Right renal cortex interstitium (tissue), 3 donors: Measurements from ENCODE around the gene SP140L. TPM values are rescaled to one million over a fixed set of nuclear protein-coding genes. Genes with fewer than 3 reads are reported as not detected.
"Not testable (repeated sequence)": the region's sequence is repeated elsewhere in the genome, so short reads cannot be mapped to it uniquely, and the experiment has no call there.

Source experiments
- DNase-seq, 3 donors: peaks; one replicate each; pipeline ENCODE4 v3.0.0-alpha.2; 2013; ENCODE audit warnings: low read depth in 3 of 3, low spot score in 2 of 3
- polyA plus RNA-seq, 3 donors: library from polyadenylated mRNA; unstranded; fragments of 120-200 nt; gene quantifications; one replicate each; pipeline ENCODE4 v1.2.1, GENCODE V29; 2013; ENCODE audit not compliant: insufficient read length in 3 of 3

The SP140L gene
- polyA plus RNA-seq, 3 donors, result 8.1 to 10.4 (median 8.5) TPM

GRCh38 chr2:230416061-230416721 is 89.2 kb downstream of the SP140L start, which contains the start of gene SP100:
Gene SP100, plus strand, starts transcription at chr2:230416201. Its CDS starts 96 bp downstream, at chr2:230416297.
- no peak for DNase-seq

- no peak for DNase-seq
Observed at GRCh38 chr2:230417436-230417835, 90.4 kb downstream of the SP140L start.

DNA sequence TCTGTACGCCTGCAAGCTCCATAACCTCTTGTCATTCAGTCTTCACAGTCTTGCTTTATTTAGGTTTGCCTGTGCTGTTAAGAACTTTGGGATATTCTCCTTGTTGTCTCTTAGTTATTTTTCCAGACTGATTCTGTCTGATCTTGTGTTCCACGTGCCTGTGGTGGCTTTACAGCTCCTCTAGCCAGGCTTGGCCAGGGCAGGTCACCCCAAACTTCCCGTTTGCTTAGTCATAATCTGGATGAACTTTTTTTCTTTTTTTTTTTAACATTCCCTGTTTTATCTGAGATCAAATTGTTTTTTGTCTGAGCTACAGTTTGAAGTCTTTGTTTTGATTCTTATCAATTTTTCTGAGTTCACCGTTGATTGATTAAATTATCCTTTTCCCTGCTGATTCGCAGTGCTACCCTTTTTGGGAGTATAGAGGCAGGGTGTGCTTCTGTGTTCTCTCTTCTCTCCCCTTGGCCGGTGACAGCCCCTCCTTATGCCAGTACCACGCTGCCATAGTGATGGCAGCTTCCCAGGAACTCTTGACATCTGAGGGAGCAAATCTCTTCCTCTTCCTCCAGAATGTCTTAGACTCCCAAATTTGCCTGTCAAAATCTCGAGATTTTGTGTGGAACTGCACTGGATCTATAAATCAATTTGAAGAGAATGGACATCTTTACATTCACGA is 91.5 kb downstream of the SP140L start:
- no peak for DNase-seq

DNA sequence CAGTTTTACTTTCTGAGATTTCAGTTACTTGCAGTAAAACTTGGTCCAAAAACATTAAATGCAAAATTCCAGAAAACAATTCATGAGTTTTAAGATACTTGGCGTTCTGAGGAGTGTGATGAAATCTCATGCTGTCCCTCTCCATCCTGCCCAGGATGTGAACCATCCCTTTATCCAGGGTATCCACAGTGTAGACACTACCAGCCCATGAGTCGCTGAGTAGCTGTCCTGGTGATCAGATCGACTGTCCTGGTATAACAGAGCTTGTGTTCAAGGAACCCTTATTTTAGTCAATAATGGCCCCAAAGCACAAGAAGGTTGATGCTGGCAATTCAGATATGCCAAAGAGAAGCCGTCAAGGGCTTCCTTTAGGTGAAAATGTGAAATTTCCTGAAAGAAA is 92.2 kb downstream of the SP140L start:
- no peak for DNase-seq

- no peak for DNase-seq
Observed at GRCh38 chr2:230422149-230422548, 95.2 kb downstream of the SP140L start.

GRCh38 chr2:230423851-230424458 is 97.0 kb downstream of the SP140L start:
- DNase-seq, result no peak

DNA sequence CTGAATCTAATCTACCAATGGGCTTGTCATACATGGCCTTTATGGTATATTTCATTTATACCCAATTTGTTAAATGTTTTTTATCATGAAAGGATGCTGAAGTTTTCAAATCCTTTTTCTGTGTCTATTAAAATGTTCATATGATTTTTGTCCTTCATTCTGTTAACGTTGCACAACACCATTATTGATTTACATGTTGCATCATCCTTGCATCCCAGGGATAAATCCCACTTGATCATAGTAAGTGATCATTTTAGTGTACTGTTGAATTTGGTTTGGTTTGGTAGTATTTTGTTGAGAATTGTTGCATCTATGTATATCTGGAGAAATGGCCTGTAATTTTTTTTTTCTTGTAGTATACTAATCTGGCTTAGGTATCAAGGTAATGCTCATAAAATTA is 98.4 kb downstream of the SP140L start:
- no peak for DNase-seq

DNA sequence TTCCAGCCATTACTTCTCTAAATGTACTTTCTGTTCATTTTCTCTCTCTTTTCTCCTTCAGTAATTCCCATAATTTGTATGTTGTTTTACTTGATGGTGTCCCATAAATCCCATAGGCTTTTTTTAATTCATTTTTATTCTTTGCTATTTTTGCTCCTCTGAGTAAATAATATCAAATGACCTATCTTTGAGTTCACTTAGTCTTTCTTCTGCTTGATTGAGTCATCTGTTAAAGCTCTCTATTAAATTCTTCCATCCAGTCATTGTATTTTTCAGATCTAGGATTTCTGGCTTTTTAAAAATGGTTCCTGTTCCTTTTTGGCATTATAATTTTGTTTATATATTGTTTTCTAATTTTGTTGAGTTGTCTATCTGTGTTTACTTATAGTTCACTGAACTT is 102.5 kb downstream of the SP140L start:
- DNase-seq, result no peak

DNA sequence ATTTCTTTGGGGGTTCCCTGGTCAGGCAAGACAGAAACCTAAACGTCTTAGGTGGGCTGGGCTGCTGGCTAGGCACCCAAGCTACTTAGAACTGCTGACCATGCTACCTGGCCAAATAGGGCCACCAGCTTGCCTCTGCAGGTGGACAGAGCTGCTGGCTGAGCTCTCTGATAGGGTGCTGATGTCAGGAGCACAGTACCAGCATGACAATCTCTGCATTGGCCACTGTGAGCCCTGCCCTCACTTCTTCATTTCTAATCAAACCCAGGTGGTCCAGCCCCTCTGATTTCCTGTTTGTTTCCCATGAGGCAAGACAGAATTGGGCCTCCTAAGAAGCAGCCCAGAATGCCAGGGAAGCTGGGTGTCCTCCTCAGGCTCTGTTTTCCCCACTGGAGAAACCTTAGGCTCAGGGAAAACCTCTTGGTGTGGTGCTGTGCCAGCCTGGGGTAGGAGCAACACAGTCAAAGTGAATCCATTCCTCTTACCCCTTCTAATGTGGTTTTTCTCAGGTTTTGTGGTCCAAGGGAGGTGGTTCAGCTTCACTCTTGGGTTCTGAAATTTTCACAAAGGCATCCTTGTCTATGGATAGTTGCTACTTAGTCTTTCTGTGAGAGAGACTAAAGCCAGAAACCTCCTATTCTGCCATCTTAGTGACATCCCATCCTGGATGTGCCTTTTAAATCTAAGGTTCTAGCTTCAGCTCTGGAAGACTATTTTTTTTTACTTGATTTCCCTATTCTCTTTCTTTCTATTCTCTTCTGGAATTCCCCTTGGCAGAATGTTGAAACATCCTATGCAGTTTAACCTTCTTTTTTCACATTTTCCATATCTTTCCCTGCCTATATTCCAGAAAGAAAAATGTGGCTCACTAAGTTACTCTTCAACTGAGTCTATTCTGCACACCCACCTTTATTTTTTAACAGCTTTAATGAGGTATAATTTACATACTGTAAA is 104.2 kb downstream of the SP140L start:
- DNase-seq, result no peak

DNA sequence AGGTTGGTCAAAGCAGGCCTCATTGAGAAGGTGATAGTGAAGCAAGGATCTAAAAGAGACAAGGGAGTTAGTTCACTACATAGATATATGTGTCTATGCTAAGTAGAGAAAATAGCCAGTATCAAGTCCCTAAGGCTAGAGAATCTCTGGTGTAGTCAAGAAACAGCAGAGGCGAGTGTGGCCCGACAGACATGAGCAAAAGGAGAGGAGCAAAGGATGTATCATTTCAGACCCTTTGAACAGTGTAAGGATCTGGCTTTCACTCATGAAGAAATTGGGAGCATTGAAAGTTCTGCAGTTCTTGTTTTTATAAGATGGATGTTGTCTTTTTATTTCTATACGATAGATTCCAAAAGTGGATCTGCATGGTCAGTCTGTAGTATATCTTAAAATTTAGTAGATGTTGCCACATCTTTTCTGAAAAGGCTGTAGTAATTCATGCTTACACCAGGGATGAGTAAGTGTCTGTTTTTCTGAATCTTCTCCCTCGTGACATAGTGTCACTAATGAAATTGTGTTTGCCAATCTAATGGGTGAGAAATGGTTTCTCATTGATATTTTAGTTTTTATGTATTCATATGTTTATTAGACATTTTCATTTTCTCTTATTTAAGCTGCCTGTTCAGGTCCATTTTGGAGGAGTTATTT is 107.8 kb downstream of the SP140L start:
- DNase-seq, result no peak

DNA sequence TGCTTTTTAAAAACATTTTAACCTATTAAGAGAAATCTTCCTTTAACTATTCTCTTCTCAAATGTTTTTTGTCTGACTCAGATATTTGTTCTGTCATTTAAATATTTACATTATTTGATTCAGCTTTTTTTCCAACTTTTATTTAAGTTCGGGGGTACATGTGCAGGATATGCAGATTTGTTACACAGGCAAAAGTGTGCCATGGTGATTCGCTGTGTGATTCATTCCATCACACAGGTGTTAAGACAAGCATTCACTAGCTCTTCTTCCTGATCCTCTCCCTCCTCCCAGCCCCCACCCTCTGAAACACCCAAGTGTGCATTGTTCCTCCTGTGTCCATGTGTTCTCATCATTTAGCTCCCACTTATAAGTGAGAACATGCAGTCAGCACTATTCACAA is 108.4 kb downstream of the SP140L start:
- no peak for DNase-seq

GRCh38 chr2:230439121-230439520 is 112.1 kb downstream of the SP140L start:
- DNase-seq, result not testable (repeated sequence)

DNA sequence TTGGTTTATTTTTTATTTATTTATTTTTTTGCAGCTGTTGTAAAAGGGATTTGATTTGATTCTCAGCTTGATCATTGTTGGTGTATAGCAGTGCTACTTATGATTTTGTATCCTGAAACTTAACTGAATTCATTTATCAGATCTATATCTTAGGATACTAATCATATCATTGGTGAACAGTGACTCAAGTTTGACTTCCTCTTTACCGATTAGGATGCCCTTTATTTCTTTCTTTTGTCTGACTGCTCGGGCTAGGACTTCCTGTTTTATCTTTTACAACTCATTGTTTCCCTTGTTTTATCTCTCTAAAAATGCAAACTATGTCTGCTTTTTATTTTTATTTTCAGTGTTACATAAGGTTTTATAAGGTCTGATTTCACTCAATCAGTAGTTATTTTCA is 112.6 kb downstream of the SP140L start:
- DNase-seq, result no peak

DNA sequence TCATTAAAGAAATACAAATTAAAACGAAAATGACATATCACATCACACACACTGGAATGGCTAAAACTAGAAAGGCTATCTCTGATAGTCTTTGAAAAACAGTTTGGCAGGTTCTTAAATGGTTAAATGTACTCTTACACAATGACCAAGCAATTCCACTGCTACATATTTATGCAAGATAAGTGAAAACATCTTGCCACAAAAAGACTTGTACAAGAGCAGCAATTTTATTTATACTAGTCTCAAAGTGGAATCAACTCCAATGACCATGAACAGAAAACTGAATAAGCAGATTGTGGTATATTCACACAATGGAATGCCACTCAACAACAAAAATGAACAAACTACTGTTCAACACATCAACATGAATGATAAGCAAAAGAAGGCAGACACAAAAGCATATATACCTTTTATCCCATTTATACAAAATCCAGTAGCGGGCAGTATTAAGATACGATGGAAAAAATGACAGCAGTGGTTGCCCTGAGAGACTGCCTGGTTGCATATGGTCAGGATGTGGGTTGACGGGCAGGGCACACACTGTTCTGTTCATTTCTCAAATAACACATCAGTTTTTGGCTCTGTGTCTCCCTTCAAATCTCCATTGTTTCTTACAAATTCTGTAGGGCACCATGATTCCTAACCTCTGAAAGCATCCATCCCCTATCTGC is 114.4 kb downstream of the SP140L start:
- DNase-seq, result no peak

- DNase-seq, result no peak
Observed at GRCh38 chr2:230443541-230443940, 116.5 kb downstream of the SP140L start.

DNA sequence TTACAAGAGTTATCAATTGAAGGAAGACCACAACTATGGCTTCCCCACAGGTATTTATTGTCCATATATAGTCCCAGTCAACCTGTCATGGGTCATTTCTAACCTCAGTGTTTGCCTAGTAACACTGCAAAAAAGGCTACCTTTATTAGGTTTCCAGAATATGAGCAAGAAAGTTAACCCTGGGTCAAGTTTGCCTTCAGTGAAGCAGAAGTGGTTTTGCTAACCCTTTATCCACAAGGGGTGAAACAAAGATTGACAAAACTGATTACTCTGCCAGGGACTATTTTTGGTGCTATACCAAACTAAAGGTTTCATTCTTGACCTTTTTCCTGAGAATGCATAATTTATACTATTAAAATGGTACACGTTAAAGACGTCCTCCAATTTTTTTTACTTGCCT is 117.8 kb downstream of the SP140L start:
- no peak for DNase-seq

DNA sequence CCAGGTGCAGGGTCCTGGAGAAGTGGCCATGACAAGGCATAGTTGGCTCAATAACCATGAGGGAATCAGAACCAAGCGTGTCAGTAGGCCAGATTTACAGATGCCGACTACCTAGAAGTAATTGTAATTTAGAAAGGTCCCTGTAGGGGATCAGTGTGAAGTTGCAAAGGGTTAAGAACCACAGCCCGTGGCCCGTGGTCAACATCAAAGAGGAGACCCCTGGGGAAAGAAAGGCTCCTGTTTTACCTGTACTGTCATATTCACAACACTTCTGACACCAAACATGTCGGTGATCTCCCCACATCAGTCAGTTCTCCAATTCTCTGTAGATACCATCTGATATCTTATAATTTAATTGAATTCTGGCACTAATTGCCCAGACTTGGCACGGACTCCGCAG is 120.0 kb downstream of the SP140L start:
- DNase-seq, result no peak

DNA sequence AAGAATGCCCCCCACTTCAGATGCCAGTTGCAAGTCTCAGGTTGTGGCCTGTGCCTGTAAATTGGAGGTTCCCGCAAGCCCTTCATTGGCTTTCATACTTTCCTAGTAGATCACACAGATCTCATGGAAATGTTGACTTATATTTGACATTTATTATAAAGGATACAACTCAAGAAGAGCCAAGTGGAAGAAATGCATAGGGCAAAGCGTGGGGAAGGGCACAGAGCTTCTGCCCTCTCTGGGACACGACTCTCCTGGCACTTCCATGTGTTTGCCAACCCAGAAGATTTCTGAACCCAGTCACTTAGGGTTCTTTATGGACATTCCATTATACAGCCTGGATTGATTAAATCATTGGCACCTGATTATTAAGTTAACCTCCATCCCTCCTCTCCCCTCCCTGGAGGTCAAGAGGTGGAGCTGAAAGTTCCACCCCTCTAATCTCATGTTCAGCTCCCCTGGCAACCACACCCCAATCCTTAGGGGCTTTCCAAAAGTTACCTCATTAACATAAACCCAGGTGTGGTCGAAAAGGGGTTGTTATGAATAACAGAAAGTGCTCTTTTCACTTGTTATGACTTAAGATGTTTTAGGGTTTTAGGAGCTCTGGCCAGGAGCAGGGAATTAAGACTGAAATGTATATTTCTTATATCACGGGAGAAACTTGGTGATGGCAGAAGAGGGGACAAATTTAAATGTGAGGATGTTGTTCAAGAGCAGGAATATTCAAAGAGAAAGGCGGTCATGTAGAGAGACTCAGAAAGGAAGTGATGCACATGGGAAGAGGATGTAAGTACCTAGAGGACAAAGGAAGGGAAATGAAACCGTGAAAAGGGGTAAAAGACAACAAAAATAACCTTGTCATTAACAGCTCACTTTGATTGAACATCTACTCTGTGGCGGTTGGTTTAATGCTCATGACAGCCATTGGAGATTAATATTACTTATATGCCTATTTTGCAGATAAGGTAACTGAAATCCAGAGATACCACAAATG is 120.8 kb downstream of the SP140L start:
- DNase-seq, result no peak
